ENCODE results near the gene HBS1L. TPM values are rescaled to one million over a fixed set of nuclear protein-coding genes. Genes with fewer than 3 reads are reported as not detected.

Gene HBS1L
- total RNA-seq, 1 experiment from 2014 or later = 89.4 TPM

DNA sequence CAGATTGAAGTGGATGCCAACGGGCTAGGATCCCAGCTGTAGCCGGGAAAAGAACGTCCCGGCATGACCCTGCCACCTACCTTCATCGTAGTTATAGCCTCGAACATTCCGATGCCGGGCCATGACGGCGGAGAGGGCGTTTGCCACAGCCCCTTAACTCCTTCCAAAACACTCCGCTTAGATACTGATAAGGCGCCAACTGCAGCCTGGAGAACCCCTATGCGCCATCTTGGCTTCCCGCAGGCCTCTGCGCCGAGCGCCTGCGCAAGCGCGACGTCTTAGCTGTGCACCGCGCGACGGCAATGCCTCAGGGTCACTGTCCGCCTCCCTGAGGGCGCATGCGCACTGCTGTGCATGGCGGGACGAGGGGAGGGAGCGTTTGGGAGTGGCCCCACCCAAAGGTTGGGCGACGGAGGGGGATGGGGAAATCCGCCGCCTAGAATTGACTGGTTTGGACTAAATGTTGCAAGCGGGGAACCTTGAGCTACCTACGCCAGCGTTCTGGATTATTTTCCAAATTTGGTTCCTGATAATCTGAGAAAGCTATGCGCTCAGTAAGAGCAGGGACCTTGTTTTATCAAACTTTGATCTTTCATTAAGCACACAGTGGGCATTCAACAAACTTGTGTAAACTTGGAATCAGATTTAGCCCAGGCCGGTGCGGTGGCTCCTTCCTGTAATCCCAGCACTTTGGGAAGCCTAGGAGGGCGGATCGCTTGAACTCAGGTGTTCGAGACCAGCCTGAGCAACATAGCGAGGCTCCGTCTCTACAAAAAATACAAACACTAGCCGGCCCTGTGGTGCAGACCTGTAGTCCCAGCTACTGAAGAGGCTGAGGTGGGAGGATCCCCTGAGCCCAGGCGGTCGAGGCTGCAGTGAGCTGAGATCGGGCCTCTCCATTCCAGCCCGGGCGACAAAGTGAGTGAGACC lies at the start of gene HBS1L (continued):
- TF ChIP-seq SRF (IDR thresholded peaks at IDR 0.05; ENCODE audit: low read depth) (peak; percentile 83), ELF1 (IDR thresholded peaks at IDR 0.05; ENCODE audit: borderline replicate concordance, low read depth) (no peak), CTCF (IDR thresholded peaks at IDR 0.05 in 2 of 3, conservative IDR thresholded peaks at IDR 0.05 in 1 of 3; ENCODE audit: borderline replicate concordance in 1 of 3, insufficient read depth in 1 of 3, low read depth in 2 of 3, low read length in 2 of 3) (no peak), EZH2phosphoT487 (IDR thresholded peaks at IDR 0.05; ENCODE audit: borderline replicate concordance) (no peak)

DNA sequence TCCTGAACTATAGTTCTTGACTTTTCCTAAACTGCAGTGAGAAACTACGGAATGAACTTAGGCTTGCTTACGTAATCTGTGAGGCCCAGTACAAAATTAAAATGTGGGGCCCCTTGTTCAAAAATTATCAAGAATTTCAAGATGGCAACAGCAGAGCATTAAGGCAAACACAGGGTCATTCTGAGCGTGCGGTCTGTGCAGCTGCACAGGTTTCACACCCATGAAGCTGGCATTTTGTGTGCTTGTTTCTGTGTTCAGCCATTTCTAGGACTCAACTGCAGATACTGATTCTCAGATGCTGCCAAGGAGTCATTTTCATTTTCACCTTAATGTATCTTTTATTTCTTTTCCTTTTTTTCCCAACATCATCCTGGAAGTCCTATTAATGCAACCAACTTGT lies 49.6 kb upstream of the HBS1L start:
- BruUV-seq (replicated peaks) = no TSS peak
- no peaks in the 10 kb centered on the region for H3K36me3 ChIP-seq (ENCODE audit: control insufficient read depth in 1 of 2, insufficient read depth in 2 of 2, low read length in 2 of 2)
- DNase-seq (ENCODE audit: low read depth, low spot score) (no peak), ATAC-seq (no peak)
- H3K4me2 ChIP-seq (ENCODE audit: low read length) = no peak overlapping the region
- no peak overlapping the region for H2AFZ ChIP-seq (ENCODE audit: low read depth, low read length, poor library complexity, severe bottlenecking)
- H3K79me2 ChIP-seq (ENCODE audit: insufficient read depth, low read length) = no peaks in the 10 kb centered on the region
- no peaks in the 10 kb centered on the region for H3K27me3 ChIP-seq (ENCODE audit: insufficient read depth, low read length)
- intact Hi-C loops (cut with micrococcal nuclease) = no loop called here
- ChIA-PET POLR2A (no interaction called here), RAD21 (ENCODE audit: low non-redundant PET in 1 of 2, low total read pairs in 2 of 2, uncharacterized antibody in 2 of 2, unreplicated experiment in 2 of 2) (no interaction called here), CTCF (no interaction called here)
- no peaks in the 10 kb centered on the region for H3K9me3 ChIP-seq (ENCODE audit: control insufficient read depth in 1 of 2, insufficient read depth in 1 of 2, low read depth in 1 of 2, low read length in 2 of 2)
- H3K4me1 ChIP-seq (ENCODE audit: control insufficient read depth in 1 of 2, insufficient read depth in 2 of 2, low read length in 2 of 2) = no peaks in the 10 kb centered on the region
- H4K20me1 ChIP-seq (ENCODE audit: insufficient read depth) = no peaks in the 10 kb centered on the region
- TF ChIP-seq, protein P1, sequence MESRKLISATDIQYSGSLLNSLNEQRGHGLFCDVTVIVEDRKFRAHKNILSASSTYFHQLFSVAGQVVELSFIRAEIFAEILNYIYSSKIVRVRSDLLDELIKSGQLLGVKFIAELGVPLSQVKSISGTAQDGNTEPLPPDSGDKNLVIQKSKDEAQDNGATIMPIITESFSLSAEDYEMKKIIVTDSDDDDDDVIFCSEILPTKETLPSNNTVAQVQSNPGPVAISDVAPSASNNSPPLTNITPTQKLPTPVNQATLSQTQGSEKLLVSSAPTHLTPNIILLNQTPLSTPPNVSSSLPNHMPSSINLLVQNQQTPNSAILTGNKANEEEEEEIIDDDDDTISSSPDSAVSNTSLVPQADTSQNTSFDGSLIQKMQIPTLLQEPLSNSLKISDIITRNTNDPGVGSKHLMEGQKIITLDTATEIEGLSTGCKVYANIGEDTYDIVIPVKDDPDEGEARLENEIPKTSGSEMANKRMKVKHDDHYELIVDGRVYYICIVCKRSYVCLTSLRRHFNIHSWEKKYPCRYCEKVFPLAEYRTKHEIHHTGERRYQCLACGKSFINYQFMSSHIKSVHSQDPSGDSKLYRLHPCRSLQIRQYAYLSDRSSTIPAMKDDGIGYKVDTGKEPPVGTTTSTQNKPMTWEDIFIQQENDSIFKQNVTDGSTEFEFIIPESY (IDR thresholded peaks at IDR 0.05; ENCODE audit: extremely low read depth, insufficient replicate concordance, low read length) = no peak
- no peak for TF ChIP-seq CBX3 (IDR thresholded peaks at IDR 0.05; ENCODE audit: low read depth)
- no peak for TF ChIP-seq TCF7L2 (IDR thresholded peaks at IDR 0.05; ENCODE audit: borderline replicate concordance, extremely low read depth, insufficient read depth, insufficient read length)
- no peak for TF ChIP-seq SRF (IDR thresholded peaks at IDR 0.05; ENCODE audit: low read depth)
- no peak for TF ChIP-seq POLR2AphosphoS5 (IDR thresholded peaks at IDR 0.05; ENCODE audit: low read depth, low read length)
- no peak for TF ChIP-seq FOSL1 (IDR thresholded peaks at IDR 0.05; ENCODE audit: low read depth)
- TF ChIP-seq EGR1 (IDR thresholded peaks at IDR 0.05; ENCODE audit: low read depth) = no peak
- TF ChIP-seq RAD21 (IDR thresholded peaks at IDR 0.05; ENCODE audit: low read depth) = no peak
- TF ChIP-seq EZH2phosphoT487 (IDR thresholded peaks at IDR 0.05; ENCODE audit: borderline replicate concordance) = no peak
- no peak for TF ChIP-seq CTCF (IDR thresholded peaks at IDR 0.05 in 2 of 3, conservative IDR thresholded peaks at IDR 0.05 in 1 of 3; ENCODE audit: borderline replicate concordance in 1 of 3, insufficient read depth in 1 of 3, low read depth in 2 of 3, low read length in 2 of 3)
- no peaks in the 10 kb centered on the region for H3K9me2 ChIP-seq (ENCODE audit: insufficient read depth)
- no peak overlapping the region for H3K4me3 ChIP-seq (replicated peaks in 1 of 2; ENCODE audit: low read depth in 1 of 2, low read length in 2 of 2)
- no peak overlapping the region for H3K9ac ChIP-seq (ENCODE audit: low read length)
- H3K27ac ChIP-seq (ENCODE audit: low read depth, low read length) = no peak overlapping the region
